SK-N-SH (cell line): ENCODE data around the gene MOBP. TPM values are rescaled to one million over a fixed set of nuclear protein-coding genes. Genes with fewer than 3 reads are reported as not detected.

Experiments
- CTCF ChIA-PET: fragments of 300-600, 350-600 bp; formaldehyde crosslinking; extraction: SDS; loops from one replicate; lab custom pipeline; 2021; lab: Yijun Ruan, JAX
- POLR2A ChIA-PET: fragments of 350-600 bp; sonication (Branson Sonifier 250); formaldehyde crosslinking; extraction: SDS; loops from one replicate; lab custom pipeline; 2020; ENCODE audit warnings: antibody characterized with exemption, inconsistent platforms; lab: Yijun Ruan, JAX
- DNase-seq: peaks from one replicate; pipeline ENCODE4 v3.0.0; 2012
- H2AFZ ChIP-seq: fragments of 200-600 bp; sonication (generic); 2 replicates; pipeline ENCODE4 v1.8.1; 2016; ENCODE audit warnings: antibody characterized with exemption, mild to moderate bottlenecking, low read depth
- H3F3A ChIP-seq: fragments of 200-600 bp; sonication (generic); replicated peaks from 2 replicates; pipeline ENCODE3; 2016; ENCODE audit warnings: antibody characterized with exemption, mild to moderate bottlenecking; ENCODE audit not compliant: insufficient read depth
- H3K27ac ChIP-seq, 2 experiments: fragments of 200-500 bp in 1 of 2; fragments of 200-600 bp in 1 of 2; sonication (Bioruptor generic) in 1 of 2; sonication (generic), shearing (Covaris generic) in 1 of 2; 2 replicates each; pipeline versions ENCODE4 v1.5.1 to v1.6.1; 2014 to 2016; ENCODE audit warnings: low read depth in 2 of 2, inconsistent platforms in 1 of 2, low read length in 1 of 2, mild to moderate bottlenecking in 1 of 2, mixed read lengths in 1 of 2
- H3K27me3 ChIP-seq: fragments of 200-600 bp; sonication (generic), shearing (Covaris generic); 2 replicates; pipeline ENCODE4 v1.6.1; 2016; ENCODE audit warnings: mixed run types; ENCODE audit not compliant: insufficient read depth
- H3K36me3 ChIP-seq, 2 experiments: fragments of 200-500 bp in 1 of 2; fragments of 200-600 bp in 1 of 2; sonication (Bioruptor generic) in 1 of 2; sonication (generic) in 1 of 2; replicated peaks in 1 of 2; 2 replicates each; pipeline versions ENCODE3 to v1.5.1; 2014 to 2016; ENCODE audit warnings: low read length in 1 of 2, mild to moderate bottlenecking in 1 of 2; ENCODE audit not compliant: insufficient read depth in 2 of 2, control insufficient read depth in 1 of 2
- H3K4me1 ChIP-seq, 2 experiments: fragments of 200-500 bp in 1 of 2; fragments of 200-600 bp in 1 of 2; sonication (Bioruptor generic) in 1 of 2; sonication (generic), shearing (Covaris generic) in 1 of 2; 2 replicates each; pipeline versions ENCODE4 v1.5.1 to v1.6.1; 2014 to 2016; ENCODE audit warnings: low read depth in 1 of 2, low read length in 1 of 2, mixed run types in 1 of 2; ENCODE audit not compliant: insufficient read depth in 2 of 2, control insufficient read depth in 1 of 2
- H3K4me2 ChIP-seq: fragments of 200-600 bp; sonication (generic), shearing (Covaris generic); 2 replicates; pipeline ENCODE4 v1.6.1; 2017; ENCODE audit warnings: mixed run types
- H3K4me3 ChIP-seq, 2 experiments: fragments of 200-500 bp in 1 of 2; fragments of 200-600 bp in 1 of 2; sonication (Bioruptor generic) in 1 of 2; sonication (generic), shearing (Covaris generic) in 1 of 2; 2 replicates each; pipeline versions ENCODE4 v1.5.1 to v1.8.1; 2014 to 2016; ENCODE audit warnings: low read depth in 2 of 2, inconsistent platforms in 1 of 2, low read length in 1 of 2, mild to moderate bottlenecking in 1 of 2, mixed read lengths in 1 of 2, moderate library complexity in 1 of 2
- H3K79me2 ChIP-seq: fragments of 200-600 bp; sonication (generic); 2 replicates; pipeline ENCODE4 v1.8.1; 2017; ENCODE audit warnings: mild to moderate bottlenecking; ENCODE audit not compliant: insufficient read depth
- H3K9ac ChIP-seq: fragments of 200-600 bp; sonication (generic); 2 replicates; pipeline ENCODE4 v1.6.1; 2017; ENCODE audit warnings: mixed run types
- H3K9me2 ChIP-seq: fragments of 200-600 bp; sonication (generic); 2 replicates; pipeline ENCODE4 v1.6.1; 2017; ENCODE audit warnings: mixed run types
- H3K9me3 ChIP-seq: fragments of 200-600 bp; sonication (generic); 2 replicates; pipeline ENCODE4 v1.6.1; 2017; ENCODE audit warnings: mixed run types, mild to moderate bottlenecking, moderate library complexity
- H4K20me1 ChIP-seq: fragments of 200-600 bp; sonication (generic); 2 replicates; pipeline ENCODE4 v1.6.1; 2017; ENCODE audit warnings: mild to moderate bottlenecking, mixed run types; ENCODE audit not compliant: insufficient read depth
- CHD2 ChIP-seq: fragments of 150-350 bp; IDR thresholded peaks from 2 replicates; pipeline ENCODE4 v1.6.1; 2018; ENCODE audit warnings: low read length; ENCODE audit not compliant: partially characterized antibody
- CTCF ChIP-seq: fragments of 200-600 bp; sonication (generic); IDR thresholded peaks from 2 replicates; pipeline ENCODE4 v1.6.1; 2017; ENCODE audit warnings: antibody characterized with exemption, mild to moderate bottlenecking, moderate library complexity
- ELF1 ChIP-seq: IDR thresholded peaks from 2 replicates; pipeline ENCODE4 v1.4.0; 2012
- FOSL2 ChIP-seq: IDR thresholded peaks from 2 replicates; pipeline ENCODE4 v1.4.0; 2012; ENCODE audit warnings: low read depth, mild to moderate bottlenecking, moderate library complexity, borderline replicate concordance
- FOXJ3 ChIP-seq: sonication (generic); formaldehyde crosslinking; IDR thresholded peaks from 2 replicates; pipeline ENCODE4 v1.5.1; 2020; ENCODE audit warnings: mild to moderate bottlenecking, missing genetic modification reagents
- FOXM1 ChIP-seq: IDR thresholded peaks from 2 replicates; pipeline ENCODE4 v1.4.0; 2012; ENCODE audit warnings: low read depth, mild to moderate bottlenecking
- GABPA ChIP-seq: IDR thresholded peaks from 2 replicates; pipeline ENCODE4 v1.4.0; 2012; ENCODE audit warnings: low read depth, mild to moderate bottlenecking
- GATA2 ChIP-seq: sonication (generic); formaldehyde crosslinking; IDR thresholded peaks from 2 replicates; pipeline ENCODE4 v1.5.0; 2020; ENCODE audit warnings: mild to moderate bottlenecking, missing genetic modification reagents
- IRF3 ChIP-seq: fragments of 150-350 bp; IDR thresholded peaks from 2 replicates; pipeline ENCODE4 v1.6.1; 2016; ENCODE audit warnings: mild to moderate bottlenecking, low read depth, low read length
- MAX ChIP-seq: IDR thresholded peaks from 2 replicates; pipeline ENCODE4 v1.4.0; 2012; ENCODE audit warnings: low read depth
- MEF2A ChIP-seq: IDR thresholded peaks from 2 replicates; pipeline ENCODE4 v1.4.0; 2012; ENCODE audit warnings: low read depth, borderline replicate concordance
- NRF1 ChIP-seq: IDR thresholded peaks from 2 replicates; pipeline ENCODE4 v1.6.1; 2012; ENCODE audit warnings: low read depth, mild to moderate bottlenecking, low read length
- RCOR1 ChIP-seq: fragments of 150-350 bp; IDR thresholded peaks from 2 replicates; pipeline ENCODE4 v1.6.1; 2017; ENCODE audit warnings: antibody characterized with exemption, low read length
- REST ChIP-seq: IDR thresholded peaks from 2 replicates; pipeline ENCODE4 v1.6.1; 2012; ENCODE audit warnings: mild to moderate bottlenecking, low read depth, low read length, moderate library complexity
- RFX5 ChIP-seq: IDR thresholded peaks from 2 replicates; pipeline ENCODE4 v1.6.1; 2012; ENCODE audit warnings: mild to moderate bottlenecking, improper control_type of control experiment, low read length
- RXRA ChIP-seq: IDR thresholded peaks from 2 replicates; pipeline ENCODE4 v1.4.0; 2012; ENCODE audit warnings: low read depth, mild to moderate bottlenecking, borderline replicate concordance
- SIN3A ChIP-seq: IDR thresholded peaks from 2 replicates; pipeline ENCODE4 v1.6.1; 2012; ENCODE audit warnings: low read depth, mild to moderate bottlenecking, low read length, moderate library complexity, borderline replicate concordance
- TEAD4 ChIP-seq: IDR thresholded peaks from 2 replicates; pipeline ENCODE4 v1.4.0; 2012; ENCODE audit warnings: mild to moderate bottlenecking, borderline replicate concordance; ENCODE audit not compliant: insufficient read depth
- USF1 ChIP-seq: IDR thresholded peaks from 2 replicates; pipeline ENCODE4 v1.4.0; 2012; ENCODE audit warnings: low read depth, borderline replicate concordance
- USF2 ChIP-seq: fragments of 150-350 bp; IDR thresholded peaks from 2 replicates; pipeline ENCODE4 v1.6.1; 2017; ENCODE audit warnings: antibody characterized with exemption, low read length, low read depth, borderline replicate concordance
- WGBS: methylation state at CpG from one replicate; pipeline ENCODE4 v1.1.6; 2017; ENCODE audit warnings: low lambda C conversion rate; 5-methylcytosine and 5-hydroxymethylcytosine counted together
- polyA plus RNA-seq, 3 experiments: library from polyadenylated mRNA; depleted of rRNA; stranded (reverse); fragments of >200 nt; gene quantifications; 2 replicates each; pipeline ENCODE4 v1.2.3, GENCODE V29; 2012

MOBP gene
- polyA plus RNA-seq, 1 of the 3 experiments (the other 2 are of a cell fraction): not detected

GRCh38 chr3:39478226-39478625 is 10.7 kb downstream of the MOBP start:
- Histone ChIP-seq H3F3A (no peaks in the 10 kb centered on the region), H3K79me2 (no peaks in the 10 kb centered on the region), H2AFZ (no peak overlapping the region), H3K4me1 (no peaks in the 10 kb centered on the region), H3K27ac (no peak overlapping the region), H3K9me2 (no peaks in the 10 kb centered on the region), H3K27me3 (no peaks in the 10 kb centered on the region), H4K20me1 (no peaks in the 10 kb centered on the region), H3K9me3 (no peaks in the 10 kb centered on the region), H3K36me3 (no peaks in the 10 kb centered on the region), H3K4me2 (no peak overlapping the region), H3K9ac (no peak overlapping the region), H3K4me3 (no peak overlapping the region)
- 39% methylated on average over 1 of the region's 1 CpG for WGBS
- TF ChIP-seq IRF3 (no peak), RFX5 (no peak), USF2 (no peak), RCOR1 (no peak), CTCF (no peak), SIN3A (no peak), FOSL2 (no peak), RXRA (no peak), USF1 (no peak), CHD2 (no peak), FOXM1 (no peak), MAX (no peak), MEF2A (no peak), GABPA (no peak), FOXJ3 (CRISPR knock-in tag) (no peak), TEAD4 (no peak), ELF1 (no peak), REST (no peak), NRF1 (no peak), GATA2 (CRISPR knock-in tag) (no peak)
- DNase-seq: no peak
- ChIA-PET POLR2A (no interaction called here), CTCF (interaction anchor here (1.4 to 4.4 kb wide), 2 partner anchors 20 to 31 kb away, joined by 4 to 21 read pairs; no protein-coding TSS in a partner anchor)
